Measurements from ENCODE around the gene CAAP1.

- TF ChIP-seq CTCF (IDR thresholded peaks at IDR 0.05): no peak
- TF ChIP-seq POLR2A (IDR thresholded peaks at IDR 0.05): no peak
Measured at GRCh38 chr9:26833792-26834191, 58.8 kb downstream of the CAAP1 start.

All from heart left ventricle (tissue), 13 donors.